Peyer's patch (tissue), 4 donors: ENCODE results near the gene RAD52. TPM values are rescaled to one million over a fixed set of nuclear protein-coding genes. Genes with fewer than 3 reads are reported as not detected.

Experiments
- DNase-seq, 3 donors: peaks; one replicate each; pipeline ENCODE4 v3.0.0-alpha.2; 2017 to 2019
- H3K27ac ChIP-seq, 4 donors: fragments of 200-600 bp; sonication (generic); one replicate each; pipeline ENCODE4 v1.5.1; 2016 to 2019
- H3K27me3 ChIP-seq, 2 donors: fragments of 200-600 bp; sonication (generic); one replicate each; pipeline ENCODE4 v1.5.1; 2019
- H3K36me3 ChIP-seq, 3 donors: fragments of 200-600 bp; sonication (generic); one replicate each; pipeline ENCODE4 v1.5.1; 2016 to 2019
- H3K4me1 ChIP-seq, 4 donors: fragments of 200-600 bp; sonication (generic); one replicate each; pipeline ENCODE4 v1.5.1; 2016 to 2019
- H3K4me3 ChIP-seq, 4 donors: fragments of 200-600 bp; sonication (generic); 1 replicate in 3 of 4; 2 replicates in 1 of 4; pipeline ENCODE4 v1.5.1; 2016 to 2019; ENCODE audit warnings: mild to moderate bottlenecking in 1 of 4
- H3K9me3 ChIP-seq, 4 donors: fragments of 200-600 bp; sonication (generic); one replicate each; pipeline ENCODE4 v1.5.1; 2016 to 2019; ENCODE audit warnings: mild to moderate bottlenecking in 1 of 4
- POLR2A ChIP-seq, 2 donors: fragments of 450-650 bp; IDR thresholded peaks; one replicate each; pipeline ENCODE4 v1.5.1; 2017; ENCODE audit warnings: antibody characterized with exemption in 2 of 2, mild to moderate bottlenecking in 2 of 2, moderate library complexity in 2 of 2
- total RNA-seq, 4 donors: library from RNA; depleted of rRNA; stranded (reverse); fragments of >200 nt; gene quantifications; one replicate each; pipeline ENCODE4 v1.1.0, GENCODE V29; 2016
- TF ChIP-seq, protein P1 (sequence below), 6 experiments: fragments of 450-650 bp in 4 of 6; fragments of 200-600 bp in 2 of 6; sonication (generic) in 1 of 6; IDR thresholded peaks; one replicate each; pipeline ENCODE4 v1.5.1; 2017 to 2019; ENCODE audit warnings: antibody characterized with exemption in 6 of 6, mild to moderate bottlenecking in 3 of 6, moderate library complexity in 1 of 6

Gene RAD52
- total RNA-seq, 4 donors from 2014 or later: 14.2 to 59.4 (median 25.3) TPM

DNA sequence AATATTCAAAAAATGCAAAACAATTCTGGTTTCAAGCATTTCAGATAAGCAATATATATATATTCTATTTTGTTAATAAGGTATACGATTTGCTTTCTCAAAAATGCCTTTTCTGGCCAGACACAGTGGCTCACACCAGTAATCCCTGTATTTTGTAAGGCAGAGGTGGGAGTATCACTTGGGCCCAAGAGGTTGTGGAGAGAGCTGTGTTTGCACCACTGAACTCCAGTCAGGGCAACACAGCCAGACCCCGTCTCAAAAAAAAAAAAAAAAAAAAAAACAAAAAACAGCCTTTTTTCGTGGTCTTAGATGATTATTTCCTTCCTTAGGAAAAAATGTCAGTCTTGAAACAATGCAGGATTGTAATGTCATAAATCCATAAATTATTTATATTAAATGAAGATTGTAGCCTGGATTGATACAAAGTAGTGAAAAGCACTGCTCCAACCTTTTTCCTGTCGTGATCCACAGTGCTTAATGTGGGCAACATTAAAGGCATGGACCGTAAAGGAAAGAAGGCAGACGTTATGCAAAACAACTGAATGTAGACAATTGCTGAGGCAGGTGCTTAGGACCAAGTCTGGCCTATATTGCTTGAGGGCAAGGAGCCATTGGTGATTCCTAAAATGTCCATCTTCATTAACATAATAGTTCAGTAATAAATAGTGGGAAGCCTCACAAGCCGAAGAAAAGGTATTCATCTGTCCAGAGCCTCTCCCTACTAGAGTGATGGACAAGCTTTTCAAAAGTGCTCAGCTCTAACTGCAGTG, 36.8 kb downstream of the RAD52 start:
- Histone ChIP-seq H3K36me3 (peaks cover 0 to 91% (median 0%) of the 10 kb centered on the region in 3 donors), H3K4me3 (no peak overlapping the region), H3K27ac (no peak overlapping the region), H3K4me1 (no peaks in the 10 kb centered on the region), H3K9me3 (no peaks in the 10 kb centered on the region), H3K27me3 (no peaks in the 10 kb centered on the region)
- no peak for DNase-seq
- TF ChIP-seq POLR2A (IDR thresholded peaks at IDR 0.05): no peak
- TF ChIP-seq, protein P1, sequence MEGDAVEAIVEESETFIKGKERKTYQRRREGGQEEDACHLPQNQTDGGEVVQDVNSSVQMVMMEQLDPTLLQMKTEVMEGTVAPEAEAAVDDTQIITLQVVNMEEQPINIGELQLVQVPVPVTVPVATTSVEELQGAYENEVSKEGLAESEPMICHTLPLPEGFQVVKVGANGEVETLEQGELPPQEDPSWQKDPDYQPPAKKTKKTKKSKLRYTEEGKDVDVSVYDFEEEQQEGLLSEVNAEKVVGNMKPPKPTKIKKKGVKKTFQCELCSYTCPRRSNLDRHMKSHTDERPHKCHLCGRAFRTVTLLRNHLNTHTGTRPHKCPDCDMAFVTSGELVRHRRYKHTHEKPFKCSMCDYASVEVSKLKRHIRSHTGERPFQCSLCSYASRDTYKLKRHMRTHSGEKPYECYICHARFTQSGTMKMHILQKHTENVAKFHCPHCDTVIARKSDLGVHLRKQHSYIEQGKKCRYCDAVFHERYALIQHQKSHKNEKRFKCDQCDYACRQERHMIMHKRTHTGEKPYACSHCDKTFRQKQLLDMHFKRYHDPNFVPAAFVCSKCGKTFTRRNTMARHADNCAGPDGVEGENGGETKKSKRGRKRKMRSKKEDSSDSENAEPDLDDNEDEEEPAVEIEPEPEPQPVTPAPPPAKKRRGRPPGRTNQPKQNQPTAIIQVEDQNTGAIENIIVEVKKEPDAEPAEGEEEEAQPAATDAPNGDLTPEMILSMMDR (IDR thresholded peaks at IDR 0.05): no peak

DNA sequence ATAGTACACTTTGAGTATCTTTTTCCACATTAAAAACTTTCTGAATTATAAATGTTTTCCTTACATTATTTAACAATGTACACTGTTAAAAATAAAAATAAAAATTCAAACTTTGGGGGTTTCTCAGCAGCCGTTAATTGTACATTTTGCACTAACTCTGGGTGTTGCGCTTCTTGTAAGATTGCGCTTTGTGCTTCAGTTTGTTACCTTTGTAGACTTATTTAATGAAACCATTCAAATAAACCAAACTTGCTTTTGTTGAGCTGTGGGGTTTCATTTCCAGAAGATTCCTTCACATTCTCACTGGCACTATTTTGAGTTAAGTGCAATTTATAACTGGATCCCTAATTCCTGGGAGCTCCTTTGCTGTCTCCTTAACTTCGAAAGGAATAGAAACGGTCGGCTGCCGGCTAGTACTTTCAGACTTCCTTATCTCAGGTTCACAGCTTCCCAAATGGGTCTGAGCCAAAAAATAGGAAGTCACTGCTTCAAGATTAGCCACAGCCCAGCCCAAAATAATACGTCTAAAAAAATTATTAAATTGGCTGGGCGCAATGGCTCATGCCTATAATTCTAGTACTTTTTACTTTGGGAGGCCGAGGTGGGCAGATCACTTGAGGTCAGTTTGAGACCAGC, 38.2 kb downstream of the RAD52 start:
- H3K9me3 ChIP-seq: no peaks in the 10 kb centered on the region
- peaks cover 0 to 92% (median 0%) of the 10 kb centered on the region in 3 donors for H3K36me3 ChIP-seq
- no peak overlapping the region for H3K27ac ChIP-seq
- no peaks in the 10 kb centered on the region for H3K4me1 ChIP-seq
- H3K4me3 ChIP-seq: no peak overlapping the region
- TF ChIP-seq, protein P1 (IDR thresholded peaks at IDR 0.05): no peak
- TF ChIP-seq POLR2A (IDR thresholded peaks at IDR 0.05): no peak
- no peak for DNase-seq
- H3K27me3 ChIP-seq: no peaks in the 10 kb centered on the region

DNA sequence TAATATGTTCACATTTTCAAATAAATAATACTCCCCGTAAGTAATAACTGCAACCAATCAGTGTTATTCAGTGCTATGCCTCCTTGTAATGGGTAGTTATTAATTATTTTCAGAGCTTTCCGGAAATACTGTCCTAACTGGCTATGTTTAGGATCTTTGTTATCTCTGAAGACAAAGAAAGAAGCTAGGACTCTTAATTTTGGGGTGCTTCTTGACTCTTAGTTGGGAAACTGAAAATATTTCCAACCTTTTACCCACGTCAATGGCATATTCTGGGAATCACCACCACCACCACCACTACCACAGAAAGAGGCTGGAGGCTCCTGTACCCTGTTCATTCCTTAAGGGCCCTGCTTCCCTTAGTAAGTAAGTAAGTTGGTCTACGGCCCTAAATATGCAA, 39.1 kb downstream of the RAD52 start:
- Histone ChIP-seq H3K9me3 (no peaks in the 10 kb centered on the region), H3K4me3 (no peak overlapping the region), H3K36me3 (peaks cover 0 to 92% (median 0%) of the 10 kb centered on the region in 3 donors), H3K4me1 (no peaks in the 10 kb centered on the region), H3K27ac (no peak overlapping the region), H3K27me3 (no peaks in the 10 kb centered on the region)
- DNase-seq: no peak
- no peak for TF ChIP-seq POLR2A (IDR thresholded peaks at IDR 0.05)
- TF ChIP-seq, protein P1 (IDR thresholded peaks at IDR 0.05): no peak

DNA sequence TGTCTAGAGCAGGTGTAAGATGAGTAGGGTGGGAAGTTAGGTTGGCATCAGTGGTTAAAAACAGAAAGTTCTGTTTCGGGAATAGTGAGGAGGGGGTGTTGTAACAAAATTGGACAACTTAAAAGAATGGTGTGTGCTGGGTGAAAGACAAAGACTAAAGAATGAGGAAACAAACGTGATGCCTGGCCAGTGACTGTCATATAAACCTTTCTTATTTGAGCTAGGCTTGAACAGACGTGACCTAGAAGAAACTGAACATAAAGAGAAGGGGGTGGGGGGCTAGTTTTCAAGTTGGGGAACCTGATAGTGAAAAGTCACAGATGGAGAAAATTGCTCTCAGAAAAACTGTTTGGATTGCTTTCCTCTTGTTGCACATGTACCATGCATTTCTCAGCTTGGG, 39.6 kb downstream of the RAD52 start:
- no peak for TF ChIP-seq POLR2A (IDR thresholded peaks at IDR 0.05)
- TF ChIP-seq, protein P1 (IDR thresholded peaks at IDR 0.05): no peak
- Histone ChIP-seq H3K27me3 (no peaks in the 10 kb centered on the region), H3K9me3 (no peaks in the 10 kb centered on the region), H3K36me3 (peaks cover 0 to 93% (median 0%) of the 10 kb centered on the region in 3 donors), H3K4me3 (no peak overlapping the region), H3K4me1 (no peaks in the 10 kb centered on the region), H3K27ac (no peak overlapping the region)
- no peak for DNase-seq

DNA sequence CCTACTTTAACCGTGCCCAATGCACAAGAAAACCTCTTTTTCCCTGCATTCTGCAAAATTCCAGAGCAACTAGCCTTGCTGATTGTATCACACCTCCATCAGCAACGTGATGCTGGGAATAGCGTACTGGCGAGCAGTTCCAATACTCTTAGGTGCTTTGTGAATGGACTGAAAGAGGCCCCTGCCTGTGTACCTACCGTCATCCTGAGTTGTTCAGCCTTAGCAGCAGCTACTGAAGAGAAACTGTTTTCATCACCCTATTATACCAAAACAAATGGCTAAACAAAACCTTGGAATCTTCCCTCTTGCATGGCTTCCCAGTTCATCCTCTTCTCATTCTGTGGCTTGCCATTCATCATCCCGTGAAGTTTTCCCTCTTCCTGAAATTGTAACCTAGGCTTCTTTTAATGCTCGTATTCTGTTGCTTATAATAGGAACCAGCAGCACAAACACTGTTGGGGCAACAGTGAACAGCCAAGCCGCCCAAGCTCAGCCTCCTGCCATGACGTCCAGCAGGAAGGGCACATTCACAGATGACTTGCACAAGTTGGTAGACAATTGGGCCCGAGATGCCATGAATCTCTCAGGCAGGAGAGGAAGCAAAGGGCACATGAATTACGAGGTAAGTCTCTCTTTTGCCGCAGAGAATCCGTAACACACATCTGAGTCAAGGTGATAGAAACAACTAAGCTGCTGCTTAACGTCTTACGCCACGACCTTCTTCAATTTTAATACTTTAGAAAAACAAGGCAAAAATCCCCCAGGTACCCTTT, 41.9 kb downstream of the RAD52 start:
- TF ChIP-seq, protein P1 (IDR thresholded peaks at IDR 0.05): no peak
- no peak for TF ChIP-seq POLR2A (IDR thresholded peaks at IDR 0.05)
- Histone ChIP-seq H3K4me1 (no peaks in the 10 kb centered on the region), H3K27ac (no peak overlapping the region), H3K9me3 (no peaks in the 10 kb centered on the region), H3K27me3 (no peaks in the 10 kb centered on the region), H3K36me3 (peaks cover 0 to 93% (median 0%) of the 10 kb centered on the region in 3 donors), H3K4me3 (no peak overlapping the region)
- DNase-seq: no peak
